Neural cell (in vitro differentiated cells): Measurements from ENCODE around the gene FBXO45. TPM values are rescaled to one million over a fixed set of nuclear protein-coding genes. Genes with fewer than 3 reads are reported as not detected.

Source experiments
- H2AFZ ChIP-seq: fragments of 200-600, 300-800 bp; sonication (generic), shearing (Covaris generic); 2 replicates; pipeline ENCODE4 v1.6.0; 2014; ENCODE audit warnings: low read depth, mild to moderate bottlenecking, antibody characterized with exemption, low read length, moderate library complexity
- H3F3A ChIP-seq: fragments of 200-600 bp; shearing (Covaris generic); 2 replicates; pipeline ENCODE4 v1.6.1; 2016; ENCODE audit warnings: mild to moderate bottlenecking, moderate library complexity, mixed read lengths, antibody characterized with exemption, low read length; ENCODE audit not compliant: insufficient read depth, poor library complexity, severe bottlenecking
- H3K27ac ChIP-seq: fragments of 200-600, 300-800 bp; sonication (generic), shearing (Covaris generic); 2 replicates; pipeline ENCODE4 v1.5.1; 2014; ENCODE audit warnings: mild to moderate bottlenecking, low read length, moderate library complexity
- H3K27me3 ChIP-seq: fragments of 300-800, 200-600 bp; sonication (generic), shearing (Covaris generic); 2 replicates; pipeline ENCODE4 v1.6.0; 2014; ENCODE audit warnings: mild to moderate bottlenecking, low read depth, low read length, moderate library complexity; ENCODE audit not compliant: insufficient read depth
- H3K36me3 ChIP-seq: fragments of 300-800, 200-600 bp; sonication (generic), shearing (Covaris generic); 2 replicates; pipeline ENCODE4 v1.5.1; 2014; ENCODE audit warnings: mild to moderate bottlenecking, antibody characterized with exemption, low read length, moderate library complexity; ENCODE audit not compliant: insufficient read depth
- H3K4me2 ChIP-seq: fragments of 300-800, 200-600 bp; sonication (generic), shearing (Covaris generic); 2 replicates; pipeline ENCODE4 v1.6.0; 2014; ENCODE audit warnings: mild to moderate bottlenecking, low read length
- H3K4me3 ChIP-seq: fragments of 300-800, 200-600 bp; sonication (generic), shearing (Covaris generic); 2 replicates; pipeline ENCODE4 v1.5.1; 2014; ENCODE audit warnings: mild to moderate bottlenecking, low read length, moderate library complexity
- H3K79me2 ChIP-seq: fragments of 200-600 bp; shearing (Covaris generic); replicated peaks from 2 replicates; pipeline ENCODE4 v1.6.0; 2014; ENCODE audit warnings: mild to moderate bottlenecking, low read length, moderate library complexity; ENCODE audit not compliant: insufficient read depth
- H3K9ac ChIP-seq: fragments of 300-800, 200-600 bp; sonication (generic), shearing (Covaris generic); 2 replicates; pipeline ENCODE4 v1.6.1; 2016; ENCODE audit warnings: mild to moderate bottlenecking, low read length, mixed read lengths
- H3K9me2 ChIP-seq: fragments of 200-600 bp; shearing (Covaris generic); 2 replicates; pipeline ENCODE4 v1.6.1; 2016; ENCODE audit warnings: mild to moderate bottlenecking, low read length, mixed read lengths; ENCODE audit not compliant: insufficient read depth
- H3K9me3 ChIP-seq: fragments of 200-600, 300-800 bp; sonication (generic), shearing (Covaris generic); 2 replicates; pipeline ENCODE4 v1.6.1; 2016; ENCODE audit warnings: mild to moderate bottlenecking, mixed run types, low read length, moderate library complexity, mixed read lengths
- H4K20me1 ChIP-seq: fragments of 200-600 bp; shearing (Covaris generic); 2 replicates; pipeline ENCODE4 v1.6.1; 2016; ENCODE audit warnings: mild to moderate bottlenecking, mixed run types; ENCODE audit not compliant: insufficient read depth
- EP300 ChIP-seq: fragments of 450-650 bp; conservative IDR thresholded peaks from 2 replicates; pipeline ENCODE4 v1.6.1; 2014; ENCODE audit warnings: antibody characterized with exemption, mild to moderate bottlenecking, moderate library complexity; ENCODE audit not compliant: poor library complexity, severe bottlenecking
- EZH2 ChIP-seq: fragments of 200-600, 300-800 bp; shearing (Covaris generic), sonication (generic); IDR thresholded peaks from 2 replicates; pipeline ENCODE4 v1.6.1; 2014; ENCODE audit warnings: antibody characterized with exemption, low read length, borderline replicate concordance, mild to moderate bottlenecking; ENCODE audit not compliant: insufficient read depth, poor library complexity, severe bottlenecking
- MXI1 ChIP-seq: fragments of 450-650 bp; conservative IDR thresholded peaks from 2 replicates; pipeline ENCODE4 v1.6.1; 2014; ENCODE audit warnings: antibody characterized with exemption, mild to moderate bottlenecking; ENCODE audit not compliant: poor library complexity, severe bottlenecking
- POLR2AphosphoS5 ChIP-seq: IDR thresholded peaks from 2 replicates; pipeline ENCODE4 v1.6.1; 2012
- RAD21 ChIP-seq: fragments of 450-650 bp; conservative IDR thresholded peaks from 2 replicates; pipeline ENCODE4 v1.6.1; 2014; ENCODE audit warnings: antibody characterized with exemption, mild to moderate bottlenecking, moderate library complexity
- REST ChIP-seq: IDR thresholded peaks from 2 replicates; pipeline ENCODE4 v1.6.1; 2012; ENCODE audit warnings: borderline replicate concordance
- SMC3 ChIP-seq: fragments of 450-650 bp; conservative IDR thresholded peaks from 2 replicates; pipeline ENCODE4 v1.6.1; 2014; ENCODE audit warnings: antibody characterized with exemption, mild to moderate bottlenecking, moderate library complexity; ENCODE audit not compliant: poor library complexity
- TAF1 ChIP-seq: IDR thresholded peaks from 2 replicates; pipeline ENCODE4 v1.6.1; 2012; ENCODE audit warnings: low read depth
- polyA plus RNA-seq: library from polyadenylated mRNA; depleted of rRNA; stranded (reverse); fragments of >200 nt; gene quantifications from 2 replicates; pipeline ENCODE4 v1.2.3, GENCODE V29; 2014
- TF ChIP-seq, protein P1 (sequence below): fragments of 450-650 bp; IDR thresholded peaks from 2 replicates; pipeline ENCODE4 v1.5.1; 2014; ENCODE audit warnings: antibody characterized with exemption, mild to moderate bottlenecking, moderate library complexity; ENCODE audit not compliant: poor library complexity, severe bottlenecking

The FBXO45 gene
- polyA plus RNA-seq, 1 donor from 2014 or later = 35.3 TPM

GRCh38 chr3:196552253-196552652, 16.2 kb upstream of the FBXO45 start:
- TF ChIP-seq EP300 = no peak
- TF ChIP-seq TAF1 = no peak
- TF ChIP-seq RAD21 = no peak
- no peak for TF ChIP-seq EZH2
- TF ChIP-seq REST = no peak
- TF ChIP-seq, protein P1, sequence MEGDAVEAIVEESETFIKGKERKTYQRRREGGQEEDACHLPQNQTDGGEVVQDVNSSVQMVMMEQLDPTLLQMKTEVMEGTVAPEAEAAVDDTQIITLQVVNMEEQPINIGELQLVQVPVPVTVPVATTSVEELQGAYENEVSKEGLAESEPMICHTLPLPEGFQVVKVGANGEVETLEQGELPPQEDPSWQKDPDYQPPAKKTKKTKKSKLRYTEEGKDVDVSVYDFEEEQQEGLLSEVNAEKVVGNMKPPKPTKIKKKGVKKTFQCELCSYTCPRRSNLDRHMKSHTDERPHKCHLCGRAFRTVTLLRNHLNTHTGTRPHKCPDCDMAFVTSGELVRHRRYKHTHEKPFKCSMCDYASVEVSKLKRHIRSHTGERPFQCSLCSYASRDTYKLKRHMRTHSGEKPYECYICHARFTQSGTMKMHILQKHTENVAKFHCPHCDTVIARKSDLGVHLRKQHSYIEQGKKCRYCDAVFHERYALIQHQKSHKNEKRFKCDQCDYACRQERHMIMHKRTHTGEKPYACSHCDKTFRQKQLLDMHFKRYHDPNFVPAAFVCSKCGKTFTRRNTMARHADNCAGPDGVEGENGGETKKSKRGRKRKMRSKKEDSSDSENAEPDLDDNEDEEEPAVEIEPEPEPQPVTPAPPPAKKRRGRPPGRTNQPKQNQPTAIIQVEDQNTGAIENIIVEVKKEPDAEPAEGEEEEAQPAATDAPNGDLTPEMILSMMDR = no peak
- no peak for TF ChIP-seq MXI1
- TF ChIP-seq POLR2AphosphoS5 = no peak
- no peak for TF ChIP-seq SMC3
- H2AFZ ChIP-seq = no peak overlapping the region
- H3K79me2 ChIP-seq = no peaks in the 10 kb centered on the region
- no peak overlapping the region for H3K27ac ChIP-seq
- H4K20me1 ChIP-seq = no peaks in the 10 kb centered on the region
- no peak overlapping the region for H3K4me3 ChIP-seq
- no peaks in the 10 kb centered on the region for H3K27me3 ChIP-seq
- no peaks in the 10 kb centered on the region for H3K36me3 ChIP-seq
- H3F3A ChIP-seq = no peaks in the 10 kb centered on the region
- H3K4me2 ChIP-seq = no peak overlapping the region
- H3K9me2 ChIP-seq = no peaks in the 10 kb centered on the region
- peaks cover 3% of the 10 kb centered on the region for H3K9me3 ChIP-seq
- H3K9ac ChIP-seq = no peak overlapping the region

- Histone ChIP-seq H3K9me2 (no peaks in the 10 kb centered on the region), H3F3A (no peaks in the 10 kb centered on the region), H2AFZ (no peak overlapping the region), H3K9ac (no peak overlapping the region), H3K27me3 (no peaks in the 10 kb centered on the region), H3K4me2 (no peak overlapping the region), H3K9me3 (peaks cover 3% of the 10 kb centered on the region), H4K20me1 (no peaks in the 10 kb centered on the region), H3K4me3 (no peak overlapping the region), H3K27ac (no peak overlapping the region), H3K79me2 (no peaks in the 10 kb centered on the region), H3K36me3 (no peaks in the 10 kb centered on the region)
- TF ChIP-seq EZH2 = no peak
- TF ChIP-seq POLR2AphosphoS5 = no peak
- TF ChIP-seq, protein P1 = no peak
- TF ChIP-seq MXI1 = no peak
- no peak for TF ChIP-seq SMC3
- no peak for TF ChIP-seq TAF1
- TF ChIP-seq REST = no peak
- TF ChIP-seq EP300 = no peak
- TF ChIP-seq RAD21 = no peak
Observed at GRCh38 chr3:196553551-196553950, 14.9 kb upstream of the FBXO45 start.
